IMR-90 (cell line): Measurements from ENCODE around the gene PARP2. TPM values are rescaled to one million over a fixed set of nuclear protein-coding genes. Genes with fewer than 3 reads are reported as not detected.

Experiments
- ATAC-seq: fragments of 200-7000 bp; cut with Tn5 transposase; 2 replicates; pipeline ENCODE4 v1.9.1; 2020; ENCODE audit warnings: low read depth, mild to moderate bottlenecking, moderate library complexity
- BruUV-seq: library from RNA; stranded (reverse); fragments of 400-500 nt; replicated peaks from 2 replicates; lab custom pipeline; 2021; lab: Mats Ljungman, UMichigan
- CTCF ChIA-PET: fragments of 300-600 bp; formaldehyde crosslinking; extraction: SDS; loops from one replicate; lab custom pipeline; 2021; ENCODE audit warnings: antibody characterized with exemption; lab: Yijun Ruan, JAX
- POLR2A ChIA-PET: fragments of 300-600 bp; sonication (Branson Sonifier 250); formaldehyde crosslinking; loops from one replicate; lab custom pipeline; 2022; ENCODE audit warnings: antibody characterized with exemption; ENCODE audit not compliant: unreplicated experiment; lab: Charles Lee
- DNase-seq: peaks from one replicate; pipeline ENCODE4 v3.0.0; 2013
- H2AFZ ChIP-seq: replicated peaks from 2 replicates; pipeline ENCODE3; 2013; ENCODE audit warnings: low read length, mild to moderate bottlenecking; ENCODE audit not compliant: poor library complexity
- H2AK5ac ChIP-seq: 2 replicates; pipeline ENCODE4 v1.6.1; 2013; ENCODE audit warnings: low read depth, low read length, inconsistent platforms
- H2AK9ac ChIP-seq: replicated peaks from 2 replicates; pipeline ENCODE3; 2013; ENCODE audit warnings: mild to moderate bottlenecking, low read depth, low read length, moderate library complexity; ENCODE audit not compliant: poor library complexity
- H2BK120ac ChIP-seq: 2 replicates; pipeline ENCODE4 v1.6.1; 2013; ENCODE audit warnings: low read depth, low read length, inconsistent platforms
- H2BK15ac ChIP-seq: 3 replicates; pipeline ENCODE4 v1.6.1; 2013; ENCODE audit warnings: low read depth, low read length, inconsistent platforms
- H2BK20ac ChIP-seq: 2 replicates; pipeline ENCODE4 v1.6.1; 2013; ENCODE audit warnings: low read depth, mild to moderate bottlenecking, inconsistent platforms, low read length, moderate library complexity
- H2BK5ac ChIP-seq: 2 replicates; pipeline ENCODE4 v1.6.1; 2013; ENCODE audit warnings: mild to moderate bottlenecking, low read depth, low read length, inconsistent platforms; ENCODE audit not compliant: poor library complexity, severe bottlenecking
- H3K14ac ChIP-seq: replicated peaks from 2 replicates; pipeline ENCODE4 v1.6.1; 2013; ENCODE audit warnings: low read depth, low read length, inconsistent platforms
- H3K18ac ChIP-seq: 2 replicates; pipeline ENCODE4 v1.6.1; 2013; ENCODE audit warnings: low read depth, low read length, control low read depth
- H3K23ac ChIP-seq: 2 replicates; pipeline ENCODE4 v1.6.1; 2013; ENCODE audit warnings: low read depth, low read length, inconsistent platforms
- H3K27ac ChIP-seq: 2 replicates; pipeline ENCODE4 v1.5.1; 2013; ENCODE audit warnings: mild to moderate bottlenecking, control low read depth, low read length; ENCODE audit not compliant: insufficient read depth
- H3K27me3 ChIP-seq: 2 replicates; pipeline ENCODE4 v1.6.1; 2013; ENCODE audit warnings: low read length; ENCODE audit not compliant: control insufficient read depth, insufficient read depth
- H3K36me3 ChIP-seq: 2 replicates; pipeline ENCODE4 v1.6.1; 2013; ENCODE audit warnings: low read length, mixed read lengths; ENCODE audit not compliant: control insufficient read depth, insufficient read depth
- H3K4ac ChIP-seq: 2 replicates; pipeline ENCODE4 v1.6.1; 2013; ENCODE audit warnings: low read depth, low read length, inconsistent platforms
- H3K4me1 ChIP-seq: 2 replicates; pipeline ENCODE4 v1.6.1; 2013; ENCODE audit warnings: low read length, mixed read lengths; ENCODE audit not compliant: control insufficient read depth, insufficient read depth
- H3K4me2 ChIP-seq: 2 replicates; pipeline ENCODE4 v1.6.1; 2013; ENCODE audit warnings: low read depth, mild to moderate bottlenecking, control low read depth, low read length, moderate library complexity
- H3K4me3 ChIP-seq: 2 replicates; pipeline ENCODE4 v1.5.1; 2013; ENCODE audit warnings: low read depth, mild to moderate bottlenecking, control low read depth, low read length, moderate library complexity; ENCODE audit not compliant: insufficient read depth
- H3K56ac ChIP-seq: 2 replicates; pipeline ENCODE4 v1.6.1; 2013; ENCODE audit warnings: low read length, inconsistent platforms; ENCODE audit not compliant: insufficient read depth; ENCODE audit errors: extremely low read depth
- H3K79me1 ChIP-seq, 2 experiments: 2 replicates each; pipeline ENCODE4 v1.6.1; 2013; ENCODE audit warnings: low read length in 2 of 2, inconsistent platforms in 1 of 2, low read depth in 1 of 2
- H3K9ac ChIP-seq: 2 replicates; pipeline ENCODE4 v1.6.1; 2013; ENCODE audit warnings: low read depth, low read length, control low read depth
- H3K9me1 ChIP-seq: 2 replicates; pipeline ENCODE4 v1.6.1; 2013; ENCODE audit warnings: low read length, inconsistent platforms; ENCODE audit not compliant: insufficient read depth
- H3K9me3 ChIP-seq: 2 replicates; pipeline ENCODE4 v1.6.1; 2013; ENCODE audit warnings: low read length; ENCODE audit not compliant: control insufficient read depth, insufficient read depth
- H4K20me1 ChIP-seq: 2 replicates; pipeline ENCODE4 v1.6.1; 2013; ENCODE audit warnings: low read length, inconsistent platforms; ENCODE audit not compliant: insufficient read depth
- H4K5ac ChIP-seq: 2 replicates; pipeline ENCODE4 v1.6.1; 2013; ENCODE audit warnings: mild to moderate bottlenecking, low read depth, low read length, control low read depth
- H4K8ac ChIP-seq, 2 experiments: 2 replicates each; pipeline ENCODE4 v1.6.1; 2013; ENCODE audit warnings: low read depth in 2 of 2, low read length in 2 of 2, control low read depth in 1 of 2, inconsistent platforms in 1 of 2
- H4K91ac ChIP-seq: 2 replicates; pipeline ENCODE4 v1.6.1; 2013; ENCODE audit warnings: low read depth, low read length, inconsistent platforms; ENCODE audit not compliant: insufficient read depth
- BHLHE40 ChIP-seq: fragments of 150-350 bp; IDR thresholded peaks from 2 replicates; pipeline ENCODE4 v1.6.1; 2016; ENCODE audit warnings: mild to moderate bottlenecking, low read depth, low read length
- CTCF ChIP-seq: conservative IDR thresholded peaks from 2 replicates; pipeline ENCODE4 v1.5.1; 2012; ENCODE audit warnings: mild to moderate bottlenecking, low read depth, low read length, improper control_type of control experiment
- MAFK ChIP-seq: IDR thresholded peaks from 2 replicates; pipeline ENCODE4 v1.6.1; 2012; ENCODE audit warnings: low read depth, low read length, improper control_type of control experiment
- MAZ ChIP-seq: IDR thresholded peaks from 2 replicates; pipeline ENCODE4 v1.6.1; 2012; ENCODE audit warnings: low read depth, mild to moderate bottlenecking, low read length, improper control_type of control experiment, moderate library complexity, borderline replicate concordance
- MXI1 ChIP-seq: IDR thresholded peaks from 2 replicates; pipeline ENCODE4 v1.6.1; 2012; ENCODE audit warnings: low read depth, mild to moderate bottlenecking, low read length, moderate library complexity, borderline replicate concordance
- RAD21 ChIP-seq: IDR thresholded peaks from 2 replicates; pipeline ENCODE4 v1.6.1; 2012; ENCODE audit warnings: low read length, improper control_type of control experiment
- RCOR1 ChIP-seq: IDR thresholded peaks from 2 replicates; pipeline ENCODE4 v1.6.1; 2012; ENCODE audit warnings: mild to moderate bottlenecking, low read length, improper control_type of control experiment; ENCODE audit not compliant: insufficient replicate concordance
- dilution Hi-C: fragments of 300-500 bp; cut with HindIII; formaldehyde crosslinking; loops from one replicate; pipeline ENCODE4 v1.14.3; 2018; ENCODE audit warnings: low sequenced_read_pairs; ENCODE audit not compliant: unreplicated experiment
- in situ Hi-C: fragments of 300-500 bp; cut with MboI; formaldehyde crosslinking; loops from 3 replicates; pipeline ENCODE4 v1.14.3; 2019; ENCODE audit warnings: low sequenced_read_pairs, inconsistent platforms, mixed read lengths
- intact Hi-C: fragments of 100-400 bp; cut with micrococcal nuclease; formaldehyde crosslinking; loops from 2 replicates; pipeline ENCODE4 v1.10.0; 2022
- polyA plus RNA-seq, 3 experiments: library from polyadenylated mRNA; depleted of rRNA; stranded (reverse); fragments of >200 nt; gene quantifications; 2 replicates each; pipeline ENCODE4 v1.2.3, GENCODE V29; 2012; ENCODE audit warnings: low replicate concordance in 1 of 3
- total RNA-seq: library from RNA; depleted of rRNA; stranded (reverse); fragments of >200 nt; gene quantifications from 2 replicates; pipeline ENCODE4 v1.2.3, GENCODE V29; 2012

Gene PARP2
- total and polyA plus RNA-seq, 2 of the 4 experiments (the other 2 are of a cell fraction), result 11.7 to 19.1 TPM

- TSS peak; percentile 65 for BruUV-seq
- dilution Hi-C loops, result no loop called here
Observed at GRCh38 chr14:20365928-20366327, 22.5 kb downstream of the PARP2 start.

More at GRCh38 chr14:20365928-20366327, 22.5 kb downstream of the PARP2 start:
- Histone ChIP-seq H4K8ac (no peak overlapping the region), H3K4me3 (no peak overlapping the region), H3K36me3 (peaks cover 26% of the 10 kb centered on the region), H4K5ac (no peak overlapping the region), H3K4ac (no peak overlapping the region), H2BK5ac (no peak overlapping the region), H3K79me1 (no peaks in the 10 kb centered on the region), H2BK20ac (no peak overlapping the region), H4K20me1 (no peaks in the 10 kb centered on the region), H3K56ac (no peak overlapping the region), H2AK9ac (no peak overlapping the region), H3K4me2 (no peak overlapping the region), H3K27ac (no peak overlapping the region), H2BK120ac (no peak overlapping the region), H3K23ac (no peak overlapping the region), H3K14ac (no peak overlapping the region), H2BK15ac (no peak overlapping the region), H4K91ac (no peak overlapping the region), H3K9me3 (no peaks in the 10 kb centered on the region), H2AK5ac (no peak overlapping the region), H3K9ac (no peak overlapping the region), H3K9me1 (no peaks in the 10 kb centered on the region), H3K27me3 (no peaks in the 10 kb centered on the region), H3K18ac (no peak overlapping the region), H3K4me1 (no peaks in the 10 kb centered on the region), H2AFZ (no peak overlapping the region)
- POLR2A ChIA-PET, result no interaction called here
- ATAC-seq (no peak), DNase-seq (no peak)
- intact Hi-C loops, result loop anchor here (10.0 kb wide), 1 partner anchor 79 kb away; no protein-coding TSS in a partner anchor
- in situ Hi-C loops, result loop anchor here (25.0 kb wide), 1 partner anchor 1046 kb away; no protein-coding TSS in a partner anchor
- no peak for TF ChIP-seq MAFK
- no peak for TF ChIP-seq RCOR1
- no peak for TF ChIP-seq BHLHE40
- no peak for TF ChIP-seq MAZ
- no peak for TF ChIP-seq MXI1
- no peak for TF ChIP-seq CTCF
- no peak for TF ChIP-seq RAD21
- CTCF ChIA-PET, result no interaction called here
